KOPT-K1 (cell line): ENCODE measurements around the gene TMCO4.
"Not testable (repeated sequence)": the region's sequence is repeated elsewhere in the genome, so short reads cannot be mapped to it uniquely, and the experiment has no call there.

Experiments
- H3K27ac ChIP-seq: fragments of 200-600 bp; sonication (generic); 2 replicates; pipeline ENCODE4 v1.5.1; 2016; ENCODE audit warnings: antibody characterized with exemption, mild to moderate bottlenecking, low read depth, low read length; ENCODE audit not compliant: poor library complexity, severe bottlenecking
- H3K36me3 ChIP-seq: fragments of 200-600 bp; sonication (generic); 2 replicates; pipeline ENCODE4 v1.5.1; 2017; ENCODE audit warnings: antibody characterized with exemption, mild to moderate bottlenecking, low read length, moderate library complexity; ENCODE audit not compliant: insufficient read depth
- H3K9me3 ChIP-seq: fragments of 200-600 bp; sonication (generic); 2 replicates; pipeline ENCODE4 v1.5.1; 2017; ENCODE audit warnings: antibody characterized with exemption, low read length, mild to moderate bottlenecking; ENCODE audit not compliant: insufficient read depth, poor library complexity, severe bottlenecking

The TMCO4 gene

GRCh38 chr1:19637606-19638005 is 162.1 kb downstream of the TMCO4 start:
- Histone ChIP-seq H3K9me3 (no peaks in the 10 kb centered on the region), H3K36me3 (no peaks in the 10 kb centered on the region), H3K27ac (no peak overlapping the region)

- not testable (repeated sequence) for H3K27ac ChIP-seq, H3K36me3 ChIP-seq, H3K9me3 ChIP-seq
Observed at GRCh38 chr1:19636749-19637148, 163.0 kb downstream of the TMCO4 start.

- no peaks in the 10 kb centered on the region for H3K9me3 ChIP-seq
- no peaks in the 10 kb centered on the region for H3K36me3 ChIP-seq
- H3K27ac ChIP-seq = no peak overlapping the region
Observed at GRCh38 chr1:19636065-19636464, 163.7 kb downstream of the TMCO4 start.

- Histone ChIP-seq H3K36me3 (no peaks in the 10 kb centered on the region), H3K27ac (no peak overlapping the region), H3K9me3 (no peaks in the 10 kb centered on the region)
Observed at GRCh38 chr1:19635646-19636045, 164.1 kb downstream of the TMCO4 start.

- not testable (repeated sequence) for H3K27ac ChIP-seq, H3K9me3 ChIP-seq, H3K36me3 ChIP-seq
Observed at GRCh38 chr1:19635064-19635463, 164.7 kb downstream of the TMCO4 start.

GRCh38 chr1:19633106-19633505 is 166.6 kb downstream of the TMCO4 start:
- peaks cover 13% of the 10 kb centered on the region; the same call in 1 of the 2 replicates for H3K36me3 ChIP-seq
- no peak overlapping the region for H3K27ac ChIP-seq
- no peaks in the 10 kb centered on the region for H3K9me3 ChIP-seq
